Astrocyte of the hippocampus (primary cell): Measurements from ENCODE around the gene PPARD.
"Not testable (repeated sequence)": the region's sequence is repeated elsewhere in the genome, so short reads cannot be mapped to it uniquely, and the experiment has no call there.

Experiments
- DNase-seq: peaks from one replicate; pipeline ENCODE4 v3.0.0; 2011; ENCODE audit warnings: low read depth, low spot score

The PPARD gene

GRCh38 chr6:35342258-35343091 lies at the start of gene PPARD:
Gene PPARD, plus strand, starts transcription at chr6:35342558. Its CDS starts 68,530 bp downstream, at chr6:35411088.
- DNase-seq: peak; percentile 99

- no peak for DNase-seq
Observed at GRCh38 chr6:35293681-35294080, 48.7 kb upstream of the PPARD start.

- peak; percentile 73 for DNase-seq
Observed at GRCh38 chr6:35294308-35294945, 47.9 kb upstream of the PPARD start.

DNA sequence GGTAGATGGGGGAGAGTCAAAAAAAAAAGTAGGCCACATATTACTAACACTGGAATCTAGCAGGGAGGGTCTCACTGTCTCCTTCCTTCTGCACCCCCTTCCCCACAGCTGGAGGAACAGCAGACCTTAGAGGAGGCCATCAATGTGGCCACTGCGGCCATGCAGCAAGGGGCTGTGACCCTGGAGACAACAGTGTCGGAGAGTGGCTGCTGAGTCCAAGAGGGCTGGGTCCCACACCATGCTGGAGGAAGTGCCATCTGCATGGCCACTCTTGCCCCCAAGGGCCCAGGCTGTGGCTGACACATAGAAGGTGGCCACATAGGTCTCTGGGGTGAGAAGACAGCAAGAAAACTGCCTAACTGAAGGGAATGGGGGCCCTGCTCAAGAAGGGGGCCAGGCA lies 47.3 kb upstream of the PPARD start:
- no peak for DNase-seq

GRCh38 chr6:35295521-35296315 lies 46.6 kb upstream of the PPARD start:
- DNase-seq: no peak

DNA sequence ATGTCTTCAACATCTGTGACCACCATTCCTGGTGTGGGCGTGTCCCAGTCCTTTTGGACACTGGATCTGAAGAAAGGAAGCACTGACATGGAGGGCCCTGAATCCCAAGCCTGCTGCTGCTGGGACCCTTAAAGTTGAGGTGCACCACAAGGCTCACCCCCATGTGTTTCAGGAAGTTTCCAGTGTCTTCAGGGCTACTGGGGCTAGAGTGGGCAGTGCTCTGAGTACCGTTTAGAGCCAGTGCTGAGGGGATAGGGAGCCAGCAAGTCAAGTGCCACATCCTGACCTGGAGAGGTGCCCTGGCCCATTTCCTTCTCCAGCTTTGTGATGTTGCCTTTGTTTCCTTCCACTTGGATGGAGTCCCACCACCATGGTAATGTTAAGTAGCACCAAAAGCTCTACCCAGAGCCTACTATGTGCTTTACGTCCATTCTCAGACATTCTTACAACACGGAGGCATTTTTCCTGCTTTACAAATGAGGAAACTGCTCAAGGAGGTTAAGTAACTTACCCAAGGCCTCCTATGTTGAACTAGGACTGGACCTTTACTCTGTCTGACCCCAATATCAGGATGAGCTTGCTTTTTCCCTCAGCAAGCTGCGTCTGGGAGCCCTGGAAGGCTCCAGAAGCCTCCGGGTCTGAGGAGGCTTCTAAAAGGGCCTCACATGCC lies 45.3 kb upstream of the PPARD start:
- DNase-seq: no peak

DNA sequence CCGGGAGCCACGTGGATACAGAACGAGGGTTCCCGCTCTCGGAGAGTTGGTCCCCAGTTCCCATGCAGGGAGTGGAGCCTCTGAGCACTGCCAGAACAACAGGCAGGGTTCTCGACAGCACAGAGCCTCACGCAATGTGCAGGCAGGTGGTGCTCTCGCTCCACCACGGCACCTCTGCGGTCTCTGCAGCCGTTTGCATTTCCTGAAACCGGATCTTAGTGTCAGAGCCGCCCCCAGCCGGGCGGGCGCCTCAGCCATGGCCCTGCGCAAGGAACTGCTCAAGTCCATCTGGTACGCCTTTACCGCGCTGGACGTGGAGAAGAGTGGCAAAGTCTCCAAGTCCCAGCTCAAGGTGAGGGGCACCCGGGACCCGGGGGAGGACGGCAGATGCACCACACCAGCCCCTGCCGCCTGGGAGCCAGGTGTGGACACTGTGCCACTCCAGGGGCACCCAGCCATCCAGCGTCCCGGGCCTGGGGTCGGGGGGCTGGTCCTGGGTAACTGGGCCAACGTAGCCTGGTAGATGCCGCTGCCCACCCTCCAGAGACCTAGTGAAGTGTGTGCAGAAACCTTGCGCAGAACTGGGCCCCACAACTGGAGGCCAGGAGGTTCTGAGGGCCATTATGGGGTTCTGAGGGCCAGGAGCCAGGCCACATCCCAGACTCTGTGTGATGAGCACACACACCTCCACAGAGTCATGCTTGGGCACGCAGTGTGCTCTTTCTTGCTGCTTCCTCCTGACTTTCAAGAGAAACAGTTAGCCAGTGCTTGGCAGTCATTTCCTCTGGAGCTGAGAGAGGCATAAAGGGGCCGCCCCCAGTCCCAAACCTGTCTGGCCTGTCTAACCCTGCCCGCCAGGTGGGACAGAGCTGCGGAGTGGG lies 44.5 kb upstream of the PPARD start, which contains the start of gene DEF6:
TSS of gene DEF6 (plus strand) at position 218 of the 881 bp plus-strand sequence. CDS start at position 257, 39 bp downstream.
- DNase-seq: peak; percentile 76

DNA sequence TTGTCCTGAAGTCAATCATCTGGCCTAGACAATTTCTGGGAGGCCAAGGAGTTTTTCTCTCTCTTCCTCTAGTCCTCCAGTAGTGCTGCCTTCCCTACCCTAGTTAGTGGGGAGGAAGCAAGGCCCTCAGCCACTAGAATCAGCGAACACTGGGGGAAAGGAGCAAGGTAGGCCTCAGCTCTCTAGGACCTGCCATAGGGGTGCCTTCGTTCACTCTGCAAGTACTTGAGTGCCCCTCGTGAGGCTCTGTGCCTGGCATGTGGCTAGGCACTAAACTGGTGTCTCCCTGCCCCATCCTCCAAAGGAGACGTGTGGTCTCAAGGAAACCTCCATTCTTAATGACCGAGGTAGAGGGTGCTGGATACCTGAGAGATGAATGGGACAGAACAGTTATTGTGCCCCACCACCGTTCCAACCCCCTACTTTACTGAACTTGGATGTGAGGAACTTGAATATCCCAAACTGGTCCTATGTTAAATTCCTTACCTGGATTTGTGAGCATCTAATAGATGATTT lies 43.7 kb upstream of the PPARD start:
- no peak for DNase-seq

DNA sequence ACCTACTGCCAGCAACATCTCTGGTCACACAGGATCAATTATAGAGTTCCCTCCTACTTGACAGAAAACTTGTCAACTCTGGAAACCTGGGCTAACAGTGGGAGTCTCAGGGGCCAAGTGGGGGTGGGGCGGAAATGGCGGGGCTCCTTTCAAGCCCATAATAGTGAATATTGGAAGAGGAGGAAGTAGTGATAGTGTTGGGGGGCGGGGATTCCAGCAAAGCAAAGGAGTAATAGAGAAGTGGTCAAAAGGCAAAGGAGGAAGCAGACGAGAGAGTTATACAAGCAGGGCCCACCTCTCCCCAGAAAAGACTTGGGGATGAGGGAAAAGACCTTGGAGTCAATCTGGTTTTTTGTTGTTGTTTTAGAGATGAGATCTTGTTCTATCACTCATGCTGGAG lies 42.7 kb upstream of the PPARD start:
- no peak for DNase-seq

GRCh38 chr6:35300848-35301247 lies 41.5 kb upstream of the PPARD start:
- no peak for DNase-seq

GRCh38 chr6:35302604-35303241 lies 39.6 kb upstream of the PPARD start:
- DNase-seq: peak; percentile 12

- DNase-seq: no peak
Observed at GRCh38 chr6:35304299-35304698, 38.1 kb upstream of the PPARD start.

GRCh38 chr6:35305117-35305516 lies 37.2 kb upstream of the PPARD start:
- no peak for DNase-seq

DNA sequence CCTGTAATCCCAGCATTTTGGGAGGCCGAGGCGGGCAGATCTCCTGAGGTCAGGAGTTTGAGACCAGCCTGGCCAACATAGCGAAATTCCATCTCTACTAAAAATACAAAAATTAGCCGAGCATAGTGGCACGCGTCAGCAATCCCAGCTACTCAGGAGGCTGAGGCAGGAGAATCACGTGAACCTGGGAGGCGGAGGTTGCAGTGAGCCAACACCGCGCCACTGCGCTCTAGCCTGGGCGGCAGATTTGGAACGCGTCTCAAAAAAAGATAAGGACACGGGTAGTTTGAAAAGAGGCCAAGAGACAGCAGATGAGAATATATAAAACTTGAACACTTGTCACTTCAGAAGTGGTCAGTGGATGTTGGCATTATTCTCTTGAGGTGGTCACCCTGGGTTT lies 35.2 kb upstream of the PPARD start:
- DNase-seq: not testable (repeated sequence)

- not testable (repeated sequence) for DNase-seq
Observed at GRCh38 chr6:35308543-35308942, 33.8 kb upstream of the PPARD start.

DNA sequence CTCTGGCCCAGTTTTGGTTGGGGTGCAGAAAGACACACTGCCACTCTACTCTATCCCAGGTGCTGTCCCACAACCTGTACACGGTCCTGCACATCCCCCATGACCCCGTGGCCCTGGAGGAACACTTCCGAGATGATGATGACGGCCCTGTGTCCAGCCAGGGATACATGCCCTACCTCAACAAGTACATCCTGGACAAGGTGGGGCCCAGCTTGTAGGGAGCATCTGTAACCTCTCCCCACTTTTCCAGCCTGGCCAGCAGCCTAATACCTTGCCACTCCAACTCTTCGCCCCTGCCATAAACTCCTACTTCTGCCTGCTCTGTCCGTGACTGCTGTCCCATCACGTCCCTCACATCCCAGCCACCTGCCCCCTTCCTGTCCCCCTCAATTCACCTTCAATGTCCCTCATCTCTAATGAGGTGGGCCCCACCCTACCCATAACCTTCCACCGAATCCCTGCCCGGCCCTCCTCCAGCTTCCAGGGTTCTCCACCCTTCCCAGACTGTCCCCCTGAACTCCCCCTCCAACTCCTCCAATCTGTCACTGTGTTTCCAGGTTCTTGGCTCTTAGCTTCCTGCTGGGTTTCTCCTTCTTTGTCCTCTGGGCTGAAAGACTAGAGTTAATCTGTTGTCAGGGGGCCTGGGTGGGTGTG lies 32.6 kb upstream of the PPARD start:
- DNase-seq: no peak

GRCh38 chr6:35310265-35310831 lies 32.0 kb upstream of the PPARD start:
- DNase-seq: no peak

DNA sequence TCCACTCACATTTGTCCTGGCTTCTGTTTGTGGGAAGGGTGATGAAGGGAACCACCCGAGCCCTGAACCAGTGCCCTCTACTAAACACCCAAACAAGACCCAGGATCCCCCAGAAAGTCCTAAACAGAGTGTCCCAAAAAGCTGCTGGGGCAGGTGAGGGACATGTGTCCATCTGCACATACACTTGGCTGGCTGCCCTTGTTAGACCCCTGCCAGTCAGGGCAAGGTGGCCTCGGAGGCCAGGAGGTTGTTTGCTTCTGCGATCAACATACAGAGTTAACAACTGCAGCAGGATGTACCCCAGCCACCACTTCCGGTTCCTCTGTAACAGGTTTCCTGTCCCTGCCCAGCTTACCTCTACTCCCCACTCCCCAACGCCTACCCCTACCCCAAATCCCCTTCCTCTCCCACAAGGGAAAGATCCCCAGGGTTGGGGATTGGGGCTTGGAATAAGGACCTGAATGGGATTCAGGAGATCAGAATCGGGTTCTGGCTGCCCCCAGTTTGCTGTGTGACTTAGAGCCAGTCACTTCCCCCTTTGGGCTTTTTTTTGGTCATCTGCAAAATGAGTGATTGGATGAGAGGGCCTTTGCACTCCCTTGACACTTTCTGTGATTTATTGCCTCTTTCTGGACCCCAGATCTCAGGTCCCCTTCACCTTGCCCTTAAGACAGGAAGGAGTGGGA lies 30.8 kb upstream of the PPARD start:
- DNase-seq: no peak
